ENCODE data around the gene AJAP1. TPM values are rescaled to one million over a fixed set of nuclear protein-coding genes. Genes with fewer than 3 reads are reported as not detected.

Gene AJAP1
- total and polyA plus RNA-seq, 12 donors = 0.02 to 0.94 (median 0.09) TPM; not detected in 3

DNA sequence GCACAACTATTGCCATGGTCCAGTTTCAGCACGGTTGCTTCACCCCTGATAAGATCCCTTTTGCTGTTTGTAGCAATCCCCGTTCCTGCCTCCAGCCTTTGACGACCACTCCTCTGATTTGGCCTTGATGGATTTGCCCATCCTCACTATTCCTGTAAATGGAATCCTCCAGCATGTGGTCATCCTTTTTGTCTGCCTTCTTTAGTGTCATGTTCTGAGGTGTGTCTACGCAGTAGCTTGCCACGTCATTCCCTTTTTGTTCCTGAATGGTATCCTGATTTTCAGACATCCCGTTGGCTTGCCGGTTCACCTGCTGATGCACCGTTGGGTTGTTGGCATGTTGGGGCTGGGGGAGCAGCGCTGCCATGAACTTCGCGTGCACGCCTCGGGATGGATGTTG is 7.8 kb downstream of the AJAP1 start:
- peaks cover 0 to 88% (median 80%) of the 10 kb centered on the region in 7 donors for H3K27me3 ChIP-seq

GRCh38 chr1:4662723-4663122 is 8.3 kb downstream of the AJAP1 start:
- no peak for ATAC-seq
- intact Hi-C loops (cut with DNase I) = no loop called here
- peaks cover 0 to 88% (median 74%) of the 10 kb centered on the region in 7 donors for H3K27me3 ChIP-seq

More for the DNA sequence above, 7.8 kb downstream of the AJAP1 start:
- Histone ChIP-seq H3K4me3 (no peak overlapping the region), H3K9me3 (no peaks in the 10 kb centered on the region), H3K4me1 (peaks cover 0 to 8% (median 0%) of the 10 kb centered on the region in 9 donors), H3K27ac (no peak overlapping the region), H3K36me3 (no peaks in the 10 kb centered on the region)
- WGBS, 2 donors = 81 to 85% methylated on average over 13 of the region's 13 CpGs
- no peak for TF ChIP-seq CTCF (IDR thresholded peaks at IDR 0.05)
- DNase-seq = no peak
- ATAC-seq = no peak
- intact Hi-C loops (cut with DNase I) = no loop called here

DNA sequence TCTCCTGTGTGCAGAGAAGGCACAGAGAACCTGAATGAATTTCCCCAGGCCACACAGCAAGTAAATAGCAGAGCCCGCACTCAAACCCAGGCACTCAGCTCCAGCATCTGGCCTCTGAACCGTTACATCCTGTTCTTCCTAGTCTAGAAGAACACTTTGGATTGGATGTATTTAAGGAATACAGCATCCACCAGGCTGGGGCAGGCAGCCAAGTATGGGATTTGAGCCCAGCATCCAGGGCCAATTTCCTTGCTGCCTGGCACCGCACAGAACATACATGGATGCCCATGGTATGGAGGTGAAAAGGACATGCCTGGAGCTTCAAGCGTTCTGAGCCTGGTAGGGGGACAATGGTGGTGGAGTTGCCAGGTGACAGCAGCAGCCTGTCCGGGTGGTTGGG is 9.7 kb downstream of the AJAP1 start:
- TF ChIP-seq CTCF (IDR thresholded peaks at IDR 0.05) = no peak
- no peak overlapping the region for H3K27ac ChIP-seq
- 77 to 79% methylated on average over 5 of the region's 5 CpGs for WGBS, 2 donors
- no peaks in the 10 kb centered on the region for H3K9me3 ChIP-seq
- H3K4me1 ChIP-seq = peaks cover 0 to 5% (median 0%) of the 10 kb centered on the region in 9 donors
- peaks cover 0 to 78% (median 61%) of the 10 kb centered on the region in 7 donors for H3K27me3 ChIP-seq
- intact Hi-C loops (cut with DNase I) = no loop called here
- H3K36me3 ChIP-seq = no peaks in the 10 kb centered on the region
- DNase-seq = no peak
- H3K4me3 ChIP-seq = no peak overlapping the region
- no peak for ATAC-seq

More at GRCh38 chr1:4662723-4663122, 8.3 kb downstream of the AJAP1 start:
- DNase-seq = no peak
- H3K27ac ChIP-seq = no peak overlapping the region
- WGBS, 2 donors = 80 to 90% methylated on average over 7 of the region's 7 CpGs
- no peak overlapping the region for H3K4me3 ChIP-seq
- H3K4me1 ChIP-seq = peaks cover 0 to 8% (median 0%) of the 10 kb centered on the region in 9 donors
- H3K9me3 ChIP-seq = no peaks in the 10 kb centered on the region
- H3K36me3 ChIP-seq = no peaks in the 10 kb centered on the region
- TF ChIP-seq CTCF (IDR thresholded peaks at IDR 0.05) = no peak

- no peaks in the 10 kb centered on the region for H3K36me3 ChIP-seq
- intact Hi-C loops (cut with DNase I) = no loop called here
- 75 to 77% methylated on average over 8 of the region's 8 CpGs for WGBS, 2 donors
- TF ChIP-seq CTCF (IDR thresholded peaks at IDR 0.05) = no peak
- no peak overlapping the region for H3K27ac ChIP-seq
- no peak for ATAC-seq
- no peak overlapping the region for H3K4me3 ChIP-seq
- DNase-seq = no peak
- H3K9me3 ChIP-seq = no peaks in the 10 kb centered on the region
- H3K4me1 ChIP-seq = peaks cover 0 to under 1% (median 0%) of the 10 kb centered on the region in 9 donors
- peaks cover 0 to 73% (median 56%) of the 10 kb centered on the region in 7 donors for H3K27me3 ChIP-seq
These were observed 10.2 kb downstream of the AJAP1 start for GRCh38 chr1:4664606-4665005.

Data from heart right ventricle (tissue), 16 donors.